K562 (cell line): ENCODE measurements around the gene FBXO27. TPM values are rescaled to one million over a fixed set of nuclear protein-coding genes. Genes with fewer than 3 reads are reported as not detected.

Experiments used
- ATAC-seq: fragments of 200-7000 bp; cut with Tn5 transposase; 3 replicates; pipeline ENCODE4 v1.9.1; 2020; ENCODE audit warnings: moderate library complexity
- BruUV-seq: library from RNA; stranded (reverse); fragments of 400-500 nt; replicated peaks from 2 replicates; lab custom pipeline; 2021; lab: Mats Ljungman, UMichigan
- CTCF ChIA-PET: fragments of 300-600 bp; formaldehyde crosslinking; extraction: SDS; loops from one replicate; lab custom pipeline; 2021; ENCODE audit warnings: low intra/inter-chr PET ratio; lab: Yijun Ruan, JAX
- POLR2A ChIA-PET: fragments of 300-600, 350-650 bp; sonication (Branson Sonifier 250); formaldehyde crosslinking; extraction: SDS; loops from one replicate; lab custom pipeline; 2021; ENCODE audit warnings: antibody characterized with exemption, inconsistent platforms; lab: Yijun Ruan, JAX
- DNase-seq, 4 experiments: peaks; one replicate each; pipeline versions ENCODE4 v3.0.0 to v3.0.0-alpha.2; 2011 to 2018; ENCODE audit warnings: low spot score in 3 of 4, mixed read lengths in 3 of 4; ENCODE audit errors: extremely low read depth in 1 of 4
- FAIRE-seq: peaks from 2 replicates; lab custom pipeline; 2011; peaks lifted over from hg19 to GRCh38; lab: Jason Lieb, UNC
- H2AFZ ChIP-seq: 2 replicates; pipeline ENCODE4 v1.6.0; 2011; ENCODE audit warnings: low read depth, low read length, control low read depth, inconsistent platforms
- H3K27ac ChIP-seq: fragments of 200-600 bp; 3 replicates; pipeline ENCODE4 v1.8.0; 2011; ENCODE audit warnings: low read depth, mild to moderate bottlenecking, control low read depth, inconsistent platforms, low read length, moderate library complexity, mixed read lengths; ENCODE audit errors: extremely low read depth
- H3K27me3 ChIP-seq, 2 experiments: fragments of 300-600 bp in 1 of 2; 2 replicates in 1 of 2; 3 replicates in 1 of 2; pipeline versions ENCODE4 v1.6.0 to v1.8.0; 2011; ENCODE audit warnings: inconsistent platforms in 2 of 2, low read length in 2 of 2, mild to moderate bottlenecking in 1 of 2, mixed read lengths in 1 of 2, moderate library complexity in 1 of 2; ENCODE audit not compliant: control insufficient read depth in 2 of 2, insufficient read depth in 2 of 2
- H3K36me3 ChIP-seq: fragments of 300-600 bp; 3 replicates; pipeline ENCODE4 v1.8.0; 2011; ENCODE audit warnings: mild to moderate bottlenecking, low read length, inconsistent platforms; ENCODE audit not compliant: control insufficient read depth, insufficient read depth
- H3K4me1 ChIP-seq, 2 experiments: fragments of 200-600 bp in 1 of 2; replicated peaks in 1 of 2; 2 replicates in 1 of 2; 3 replicates in 1 of 2; pipeline versions ENCODE4 v1.5.1 to v1.8.0; 2011; ENCODE audit warnings: inconsistent platforms in 2 of 2, low read length in 2 of 2, mild to moderate bottlenecking in 1 of 2, mixed read lengths in 1 of 2, moderate library complexity in 1 of 2; ENCODE audit not compliant: control insufficient read depth in 2 of 2, insufficient read depth in 2 of 2
- H3K4me2 ChIP-seq: 2 replicates; pipeline ENCODE4 v1.6.1; 2011; ENCODE audit warnings: low read length, control low read depth, inconsistent platforms, mixed read lengths; ENCODE audit not compliant: insufficient read depth
- H3K4me3 ChIP-seq: fragments of 200-600 bp; sonication (generic), shearing (Covaris generic); 2 replicates; pipeline ENCODE4 v1.5.1; 2016; ENCODE audit warnings: control low read depth, inconsistent platforms
- H3K79me2 ChIP-seq: fragments of 200-600 bp; 3 replicates; pipeline ENCODE4 v1.8.0; 2011; ENCODE audit warnings: low read length, inconsistent platforms; ENCODE audit not compliant: control insufficient read depth, insufficient read depth
- H3K9ac ChIP-seq, 2 experiments: 2 replicates each; pipeline versions ENCODE4 v1.6.0 to v1.6.1; 2011; ENCODE audit warnings: low read depth in 2 of 2, low read length in 2 of 2, control low read depth in 1 of 2, inconsistent platforms in 1 of 2, mild to moderate bottlenecking in 1 of 2, mixed read lengths in 1 of 2; ENCODE audit not compliant: insufficient read depth in 1 of 2
- H3K9me1 ChIP-seq: one replicate; pipeline ENCODE4 v1.6.0; 2011; ENCODE audit warnings: inconsistent platforms, mild to moderate bottlenecking, low read length, moderate library complexity; ENCODE audit not compliant: control insufficient read depth, insufficient read depth
- H3K9me3 ChIP-seq: replicated peaks from 2 replicates; pipeline ENCODE4 v1.5.1; 2011; ENCODE audit warnings: low read depth, low read length, inconsistent platforms; ENCODE audit not compliant: control insufficient read depth, insufficient read depth
- H4K20me1 ChIP-seq: replicated peaks from 2 replicates; pipeline ENCODE4 v1.6.1; 2011; ENCODE audit warnings: low read length, inconsistent platforms, mixed read lengths; ENCODE audit not compliant: control insufficient read depth, insufficient read depth
- EHMT2 ChIP-seq: fragments of 450-650 bp; IDR thresholded peaks from 2 replicates; pipeline ENCODE4 v1.6.1; 2018; ENCODE audit warnings: antibody characterized with exemption
- FOSL1 ChIP-seq: fragments of 200-800 bp; sonication (Bioruptor generic); conservative IDR thresholded peaks from 2 replicates; pipeline ENCODE4 v1.6.1; 2016; ENCODE audit warnings: missing genetic modification characterization, missing compliant biosample characterization
- IRF2 ChIP-seq: sonication (generic); formaldehyde crosslinking; IDR thresholded peaks from 2 replicates; pipeline ENCODE4 v1.8.1; 2022; ENCODE audit warnings: mild to moderate bottlenecking, missing genetic modification reagents
- LCOR ChIP-seq: sonication (generic); formaldehyde crosslinking; IDR thresholded peaks from 2 replicates; pipeline ENCODE4 v1.8.0; 2022; ENCODE audit warnings: mild to moderate bottlenecking, missing genetic modification reagents
- MCM3 ChIP-seq: fragments of 450-650 bp; IDR thresholded peaks from 2 replicates; pipeline ENCODE4 v1.6.1; 2016
- PBX2 ChIP-seq, 2 experiments: IDR thresholded peaks in 1 of 2; conservative IDR thresholded peaks in 1 of 2; 2 replicates each; pipeline ENCODE4 v1.6.1; 2016; ENCODE audit warnings: low read depth in 2 of 2, mild to moderate bottlenecking in 1 of 2, missing compliant biosample characterization in 1 of 2, missing genetic modification characterization in 1 of 2, moderate library complexity in 1 of 2
- SPI1 ChIP-seq: IDR thresholded peaks from 2 replicates; pipeline ENCODE4 v1.6.1; 2011; ENCODE audit warnings: low read depth, low read length, control low read depth, borderline replicate concordance
- STAT5B ChIP-seq: fragments of 250-450 bp; sonication (Bioruptor Pico); IDR thresholded peaks from 2 replicates; pipeline ENCODE4 v1.8.0; 2021; ENCODE audit warnings: mild to moderate bottlenecking, inconsistent platforms
- USF1 ChIP-seq: sonication (generic); formaldehyde crosslinking; IDR thresholded peaks from 2 replicates; pipeline ENCODE4 v1.9.0; 2022; ENCODE audit warnings: mild to moderate bottlenecking, missing genetic modification reagents
- ZBTB12 ChIP-seq: fragments of 250-450 bp; sonication (Bioruptor Pico); IDR thresholded peaks from 2 replicates; pipeline ENCODE4 v1.4.0; 2020
- ZNF212 ChIP-seq: fragments of 450-650 bp; formaldehyde crosslinking; IDR thresholded peaks from 2 replicates; pipeline ENCODE4 v1.4.0; 2020; ENCODE audit warnings: mild to moderate bottlenecking
- ZNF586 ChIP-seq: fragments of 450-650 bp; formaldehyde crosslinking; conservative IDR thresholded peaks from 2 replicates; pipeline ENCODE4 v1.4.0; 2020; ENCODE audit warnings: mild to moderate bottlenecking, moderate library complexity
- WGBS: fragments of 100-300 bp; shearing (Covaris generic); methylation state at CpG from one replicate; pipeline ENCODE4 v1.1.6; 2016; ENCODE audit warnings: low coverage, mixed read lengths; ENCODE audit not compliant: insufficient coverage; ENCODE audit errors: missing lambda C conversion rate; 5-methylcytosine and 5-hydroxymethylcytosine counted together
- in situ Hi-C: fragments of 300-500 bp; cut with MboI; formaldehyde crosslinking; loops from 4 replicates; pipeline ENCODE4 v1.15.0; 2018; ENCODE audit warnings: inconsistent platforms, mixed read lengths
- intact Hi-C: fragments of 100-400 bp; cut with micrococcal nuclease; formaldehyde crosslinking; loops from 2 replicates; pipeline ENCODE4 v1.14.2; 2022
- polyA plus RNA-seq, 8 experiments: library from polyadenylated mRNA; depleted of rRNA in 4 of 8; stranded (reverse) in 5 of 8; unstranded in 3 of 8; fragments of >200 nt; fragmentation: Nextera tagmentation in 2 of 8; fragmentation: Illumina TruSeq in 1 of 8; extraction: Ambion mirVana in 2 of 8; extraction: Trizol in 1 of 8; gene quantifications; 2 replicates each; pipeline versions ENCODE4 v1.2.1 to v1.2.3, GENCODE V29; 2011 to 2014; ENCODE audit warnings: inconsistent platforms in 1 of 8, missing spikeins in 1 of 8
- total RNA-seq, 7 experiments: library from RNA; depleted of rRNA in 6 of 7; stranded (reverse); fragments of >200 nt in 6 of 7; fragmentation: Illumina TruSeq in 2 of 7; extraction: Trizol in 2 of 7; gene quantifications; 2 replicates each; pipeline versions ENCODE4 v1.2.1 to v1.2.3, GENCODE V29; 2011 to 2021; ENCODE audit warnings: low replicate concordance in 1 of 7

Gene FBXO27
- total and polyA plus RNA-seq, 9 of the 15 experiments (the other 6 are each of a cell fraction or from before 2014, with no cell fraction given): 1.8 to 11.0 (median 6.3) TPM

GRCh38 chr19:38993271-38993670 is 39.1 kb downstream of the FBXO27 start:
- no peaks in the 10 kb centered on the region for H3K9me1 ChIP-seq
- peak; percentile 42 for FAIRE-seq
- WGBS: 5% methylated on average over 3 of the region's 3 CpGs

More at GRCh38 chr19:38993271-38993670, 39.1 kb downstream of the FBXO27 start:
- no peak overlapping the region for H3K27ac ChIP-seq
- DNase-seq: no peak
- intact Hi-C loops: no loop called here
- no peak overlapping the region for H3K9ac ChIP-seq
- peaks cover 6 to 37% of the 10 kb centered on the region in 2 experiments; a peak in 4 of 5 replicates for H3K27me3 ChIP-seq
- no peak overlapping the region for H3K4me3 ChIP-seq
- no peaks in the 10 kb centered on the region for H3K36me3 ChIP-seq
- no peaks in the 10 kb centered on the region for H3K9me3 ChIP-seq
- TF ChIP-seq USF1 (CRISPR knock-in tag): 0 out of 2 replicates have a peak, but pooled peaks have one; percentile 7
- TF ChIP-seq PBX2 (CRISPR knock-in tag; IDR thresholded peaks at IDR 0.05; ENCODE audit: low read depth): no peak
- TF ChIP-seq PBX2 (tag; conservative IDR thresholded peaks at IDR 0.05; ENCODE audit: low read depth): no peak
- no peak for TF ChIP-seq MCM3
- TF ChIP-seq ZNF586 (CRISPR knock-in tag): no peak
- TF ChIP-seq FOSL1: peak; percentile 60; the same call in 1 of the 2 replicates
- TF ChIP-seq LCOR (CRISPR knock-in tag): no peak
- TF ChIP-seq ZNF212 (CRISPR knock-in tag): no peak
- TF ChIP-seq IRF2 (CRISPR knock-in tag): no peak
- TF ChIP-seq SPI1: peak; percentile 75; the same call in 1 of the 2 replicates
- no peak for TF ChIP-seq STAT5B
- TF ChIP-seq ZBTB12 (CRISPR knock-in tag): no peak
- no peak for TF ChIP-seq EHMT2
- peaks cover 0 to 5% of the 10 kb centered on the region in 2 experiments; a peak in 2 of 5 replicates for H3K4me1 ChIP-seq
- H3K79me2 ChIP-seq: no peaks in the 10 kb centered on the region
- in situ Hi-C loops: no loop called here
- H4K20me1 ChIP-seq: no peaks in the 10 kb centered on the region
- ChIA-PET POLR2A (interaction anchor here (0.6 kb wide), 1 partner anchor 331 kb away, joined by 3 read pairs; no protein-coding TSS in a partner anchor), CTCF (no interaction called here)
- no peak overlapping the region for H2AFZ ChIP-seq
- BruUV-seq: no TSS peak
- no peak for ATAC-seq
- H3K4me2 ChIP-seq: no peak overlapping the region
